Peyer's patch (tissue), 4 donors: Measurements from ENCODE around the gene FRMD4A.

ENCODE experiments used
- CTCF ChIP-seq, 6 experiments: fragments of 450-650 bp in 4 of 6; fragments of 200-600 bp in 2 of 6; sonication (generic) in 1 of 6; IDR thresholded peaks; one replicate each; pipeline ENCODE4 v1.5.1; 2017 to 2019; ENCODE audit warnings: antibody characterized with exemption in 6 of 6, mild to moderate bottlenecking in 3 of 6, moderate library complexity in 1 of 6
- POLR2A ChIP-seq, 2 donors: fragments of 450-650 bp; IDR thresholded peaks; one replicate each; pipeline ENCODE4 v1.5.1; 2017; ENCODE audit warnings: antibody characterized with exemption in 2 of 2, mild to moderate bottlenecking in 2 of 2, moderate library complexity in 2 of 2

- TF ChIP-seq CTCF (IDR thresholded peaks at IDR 0.05) (no peak), POLR2A (IDR thresholded peaks at IDR 0.05) (no peak)
Measured at GRCh38 chr10:13621931-13622330, 708.8 kb downstream of the FRMD4A start.
